Thyroid gland (tissue), 4 donors: ENCODE results near the gene TLE4.

Source experiments
- POLR2A ChIP-seq, 2 donors: fragments of 450-650 bp; IDR thresholded peaks; one replicate each; pipeline ENCODE4 v1.6.1; 2017; ENCODE audit warnings: antibody characterized with exemption in 2 of 2, mild to moderate bottlenecking in 2 of 2, moderate library complexity in 1 of 2
- TF ChIP-seq, protein P1 (sequence below), 6 experiments: fragments of 200-600 bp in 3 of 6; fragments of 450-650 bp in 3 of 6; sonication (generic) in 3 of 6; IDR thresholded peaks; one replicate each; pipeline ENCODE4 v1.5.1; 2016 to 2019; ENCODE audit warnings: antibody characterized with exemption in 6 of 6, mild to moderate bottlenecking in 2 of 6, inconsistent platforms in 1 of 6, moderate library complexity in 1 of 6

DNA sequence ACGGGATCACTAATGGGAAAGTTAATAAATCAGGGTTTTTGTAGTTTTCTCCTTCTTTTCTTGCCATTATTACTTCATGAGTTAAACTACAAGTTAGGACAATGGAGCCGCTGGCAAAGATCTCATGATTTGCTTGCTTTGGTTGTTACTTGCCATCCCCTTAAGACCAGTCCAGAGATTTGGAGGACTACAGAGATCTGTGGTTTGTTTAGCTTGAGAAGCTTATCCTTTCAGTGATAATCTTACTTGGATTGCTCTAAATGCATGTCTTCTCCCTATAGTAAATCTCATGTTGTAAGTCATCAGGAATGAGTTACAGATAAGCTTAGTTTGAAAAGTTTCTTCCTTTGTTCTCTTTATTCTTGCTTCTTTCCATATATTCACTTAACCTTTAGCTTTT lies 70.9 kb downstream of the TLE4 start:
- TF ChIP-seq, protein P1, sequence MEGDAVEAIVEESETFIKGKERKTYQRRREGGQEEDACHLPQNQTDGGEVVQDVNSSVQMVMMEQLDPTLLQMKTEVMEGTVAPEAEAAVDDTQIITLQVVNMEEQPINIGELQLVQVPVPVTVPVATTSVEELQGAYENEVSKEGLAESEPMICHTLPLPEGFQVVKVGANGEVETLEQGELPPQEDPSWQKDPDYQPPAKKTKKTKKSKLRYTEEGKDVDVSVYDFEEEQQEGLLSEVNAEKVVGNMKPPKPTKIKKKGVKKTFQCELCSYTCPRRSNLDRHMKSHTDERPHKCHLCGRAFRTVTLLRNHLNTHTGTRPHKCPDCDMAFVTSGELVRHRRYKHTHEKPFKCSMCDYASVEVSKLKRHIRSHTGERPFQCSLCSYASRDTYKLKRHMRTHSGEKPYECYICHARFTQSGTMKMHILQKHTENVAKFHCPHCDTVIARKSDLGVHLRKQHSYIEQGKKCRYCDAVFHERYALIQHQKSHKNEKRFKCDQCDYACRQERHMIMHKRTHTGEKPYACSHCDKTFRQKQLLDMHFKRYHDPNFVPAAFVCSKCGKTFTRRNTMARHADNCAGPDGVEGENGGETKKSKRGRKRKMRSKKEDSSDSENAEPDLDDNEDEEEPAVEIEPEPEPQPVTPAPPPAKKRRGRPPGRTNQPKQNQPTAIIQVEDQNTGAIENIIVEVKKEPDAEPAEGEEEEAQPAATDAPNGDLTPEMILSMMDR (IDR thresholded peaks at IDR 0.05) = no peak
- TF ChIP-seq POLR2A (IDR thresholded peaks at IDR 0.05) = no peak
